Spleen (tissue), 11 donors: ENCODE results near the gene CFAP69. TPM values are rescaled to one million over a fixed set of nuclear protein-coding genes. Genes with fewer than 3 reads are reported as not detected.

Experiments used
- DNase-seq: peaks from one replicate; pipeline ENCODE4 v3.0.0-alpha.2; 2020
- H3K27ac ChIP-seq, 8 donors: fragments of 200-600 bp; sonication (generic) in 7 of 8; 1 replicate in 4 of 8; 2 replicates in 4 of 8; pipeline versions ENCODE4 v1.5.0 to v1.8.0; 2016 to 2021; ENCODE audit warnings: inconsistent platforms in 4 of 8, mild to moderate bottlenecking in 4 of 8, moderate library complexity in 1 of 8
- H3K27me3 ChIP-seq, 7 donors: fragments of 200-600 bp; sonication (generic) in 6 of 7; replicated peaks in 1 of 7; 1 replicate in 4 of 7; 2 replicates in 3 of 7; pipeline versions ENCODE4 v1.5.0 to v1.8.0; 2016 to 2021; ENCODE audit warnings: inconsistent platforms in 3 of 7, mild to moderate bottlenecking in 1 of 7
- H3K36me3 ChIP-seq, 6 donors: fragments of 200-600 bp; sonication (generic) in 5 of 6; 1 replicate in 4 of 6; 2 replicates in 2 of 6; pipeline versions ENCODE4 v1.5.0 to v1.8.0; 2016 to 2021; ENCODE audit warnings: inconsistent platforms in 2 of 6
- H3K4me1 ChIP-seq, 6 donors: fragments of 200-600 bp; sonication (generic) in 5 of 6; 1 replicate in 3 of 6; 2 replicates in 3 of 6; pipeline versions ENCODE4 v1.5.0 to v1.8.0; 2016 to 2021; ENCODE audit warnings: inconsistent platforms in 3 of 6
- H3K4me3 ChIP-seq, 8 donors: fragments of 200-600 bp; sonication (generic) in 7 of 8; 1 replicate in 4 of 8; 2 replicates in 4 of 8; pipeline versions ENCODE4 v1.5.0 to v1.8.0; 2016 to 2021; ENCODE audit warnings: inconsistent platforms in 4 of 8, mild to moderate bottlenecking in 4 of 8, moderate library complexity in 2 of 8
- H3K9me3 ChIP-seq, 8 donors: fragments of 200-600 bp; sonication (generic) in 7 of 8; 1 replicate in 4 of 8; 2 replicates in 4 of 8; pipeline versions ENCODE4 v1.5.0 to v1.8.0; 2016 to 2021; ENCODE audit warnings: inconsistent platforms in 4 of 8
- CTCF ChIP-seq, 11 experiments: fragments of 200-600 bp in 7 of 11; fragments of 450-650 bp in 4 of 11; sonication (generic) in 4 of 11; IDR thresholded peaks in 8 of 11; conservative IDR thresholded peaks in 3 of 11; 1 replicate in 7 of 11; 2 replicates in 4 of 11; pipeline versions ENCODE4 v1.4.0 to v1.8.0; 2016 to 2021; ENCODE audit warnings: antibody characterized with exemption in 11 of 11, inconsistent platforms in 4 of 11, mild to moderate bottlenecking in 1 of 11
- POLR2A ChIP-seq, 3 donors: fragments of 450-650 bp; IDR thresholded peaks; one replicate each; pipeline ENCODE4 v1.5.1; 2017; ENCODE audit warnings: antibody characterized with exemption in 3 of 3, mild to moderate bottlenecking in 1 of 3
- POLR2AphosphoS5 ChIP-seq, 3 donors: sonication (generic); formaldehyde crosslinking; IDR thresholded peaks; one replicate each; pipeline ENCODE4 v1.5.1; 2017; ENCODE audit warnings: antibody characterized with exemption in 3 of 3
- WGBS, 5 donors: extraction: QIAGEN DNeasy Blood & Tissue Kit in 3 of 5; methylation state at CpG; one replicate each; pipeline versions ENCODE4 v1.1.5 to v1.1.7; 2013 to 2018; 5-methylcytosine and 5-hydroxymethylcytosine counted together
- intact Hi-C: fragments of 100-400 bp; cut with DNase I; formaldehyde crosslinking; loops from one replicate; pipeline ENCODE4 v1.15.0; 2023; ENCODE audit warnings: low total_unique reads
- polyA plus RNA-seq, 3 donors: library from polyadenylated mRNA; stranded (reverse); fragments of 200-250 nt; gene quantifications; one replicate each; pipeline ENCODE4 v1.2.1, GENCODE V29; 2013
- total RNA-seq, 7 donors: library from RNA; depleted of rRNA in 3 of 7; stranded (reverse); fragments of >200 nt in 3 of 7; fragmentation: NEBNext Ultra II Directional in 4 of 7; extraction: Animal tissue kit (Norgen Biotek cat#: 25700) in 4 of 7; gene quantifications; one replicate each; pipeline versions ENCODE4 v1.1.0 to v1.2.1, GENCODE V29; 2016 to 2021
- donor health status: healthy with polysubstance abuse.
- donor health status: DM: no; HTN: no; CAD: no; lungs with moderate emphysema.
- donor health status: DM: no; HTN: no; CAD: no.
- donor health status: Bipolar disorder and iron deficiency.
- donor health status: healthy.
- donor health status: DM: no; HTN: no; CAD: no.
- donor health status: DM: yes; HTN: yes; CAD: no.

CFAP69 gene
- total and polyA plus RNA-seq, 10 donors: 1.0 to 15.8 (median 7.4) TPM

DNA sequence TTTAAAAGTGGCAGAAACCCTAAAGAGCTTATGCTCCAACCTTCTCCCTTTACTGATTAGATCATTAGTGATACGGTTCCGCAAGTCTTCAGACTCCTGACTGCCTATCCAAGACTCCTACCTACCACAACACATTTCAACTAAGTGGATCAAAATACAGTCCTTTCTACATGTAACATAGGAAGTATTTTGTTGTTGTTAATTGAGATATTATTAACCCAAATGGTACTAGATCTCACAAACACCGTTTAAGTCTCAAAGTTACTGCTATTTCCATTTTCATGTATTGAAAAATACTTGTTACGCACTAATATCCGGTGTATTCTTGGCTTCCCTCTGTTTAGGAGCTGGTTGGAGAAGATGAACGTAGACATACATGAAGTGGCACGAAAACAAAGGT lies 75.0 kb downstream of the CFAP69 start:
- TF ChIP-seq CTCF (IDR thresholded peaks at IDR 0.05 in 8 of 11, conservative IDR thresholded peaks at IDR 0.05 in 3 of 11) (no peak), POLR2AphosphoS5 (IDR thresholded peaks at IDR 0.05) (no peak), POLR2A (IDR thresholded peaks at IDR 0.05) (no peak)
- H3K9me3 ChIP-seq: no peaks in the 10 kb centered on the region
- peaks cover 0 to 65% (median 25%) of the 10 kb centered on the region in 7 donors for H3K27me3 ChIP-seq
- no peak overlapping the region for H3K27ac ChIP-seq
- peaks cover 5 to 15% (median 9%) of the 10 kb centered on the region in 6 donors for H3K4me1 ChIP-seq
- no peak for DNase-seq
- no peak overlapping the region for H3K4me3 ChIP-seq
- intact Hi-C loops: no loop called here
- WGBS, 5 donors: 79 to 89% (median 83%) methylated on average over 7 of the region's 7 CpGs
- no peaks in the 10 kb centered on the region for H3K36me3 ChIP-seq

DNA sequence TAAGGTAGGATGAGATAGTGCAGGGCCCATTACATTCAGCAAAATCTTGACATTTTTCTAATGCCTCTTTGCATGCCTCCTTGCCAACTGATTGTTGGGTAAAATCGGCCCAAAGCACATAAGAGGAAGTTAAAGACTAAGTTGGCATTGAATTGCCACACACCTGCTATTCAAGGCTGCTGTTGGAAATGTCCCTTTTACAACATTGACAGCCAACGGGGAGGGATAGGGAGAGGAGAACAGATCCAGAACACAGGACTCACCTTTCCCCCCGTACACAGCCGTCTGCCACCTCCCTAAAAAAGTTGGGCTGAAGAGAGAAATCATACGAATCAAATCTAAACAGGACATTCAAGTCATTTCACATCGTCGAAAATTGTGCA lies 75.4 kb downstream of the CFAP69 start:
- intact Hi-C loops: no loop called here
- no peak for TF ChIP-seq POLR2AphosphoS5 (IDR thresholded peaks at IDR 0.05)
- no peak for TF ChIP-seq CTCF (IDR thresholded peaks at IDR 0.05 in 8 of 11, conservative IDR thresholded peaks at IDR 0.05 in 3 of 11)
- TF ChIP-seq POLR2A (IDR thresholded peaks at IDR 0.05): no peak
- no peaks in the 10 kb centered on the region for H3K9me3 ChIP-seq

DNA sequence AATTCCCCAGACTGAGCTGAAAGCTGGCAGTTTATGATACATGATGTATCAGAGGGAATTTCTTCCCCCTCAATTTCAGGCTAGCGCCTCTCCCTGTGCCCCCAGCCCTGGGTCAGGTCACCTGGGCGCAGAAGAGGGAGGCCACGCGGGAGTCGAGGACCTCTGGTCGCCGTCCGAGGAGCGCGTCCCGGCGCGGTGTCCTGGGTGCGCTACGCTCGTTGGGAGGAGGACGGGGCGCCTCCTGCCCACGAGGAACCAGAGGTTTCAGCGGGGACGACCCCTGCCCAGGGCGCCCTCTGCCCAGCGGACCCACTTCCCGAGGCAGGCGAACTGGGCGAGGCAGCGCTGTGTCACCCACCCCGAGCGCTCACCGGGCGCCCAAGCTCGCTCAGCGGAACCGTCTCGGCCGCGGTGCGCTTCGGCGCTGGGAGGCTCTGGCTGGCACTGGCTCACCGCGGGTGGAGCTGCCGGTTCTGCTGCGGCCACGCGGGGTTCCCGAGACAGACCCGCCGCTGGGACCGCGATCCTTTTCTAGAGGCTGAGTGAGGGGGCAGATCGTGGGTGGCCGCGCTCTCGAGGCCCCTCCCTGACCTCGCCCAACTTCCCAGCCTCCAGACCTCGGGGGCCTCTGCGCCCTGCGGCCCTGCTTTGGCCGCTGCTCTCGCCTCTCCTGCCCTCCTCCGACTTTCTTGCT lies 76.0 kb downstream of the CFAP69 start, which contains the start of gene FAM237B:
TSS of gene FAM237B (minus strand) at position 504 of the 694 bp plus-strand sequence. CDS start 1,556 bp downstream, outside the sequence.
- H3K9me3 ChIP-seq: no peaks in the 10 kb centered on the region
- no peak within 1 kb of the TSS for H3K27ac ChIP-seq
- WGBS, 5 donors: 2 to 5% (median 5%) methylated on average over 32 to 62 of the region's 62 CpGs
- TF ChIP-seq POLR2A (IDR thresholded peaks at IDR 0.05) (no peak), CTCF (IDR thresholded peaks at IDR 0.05 in 8 of 11, conservative IDR thresholded peaks at IDR 0.05 in 3 of 11) (no peak), POLR2AphosphoS5 (IDR thresholded peaks at IDR 0.05) (no peak)
- intact Hi-C loops: no loop called here
- H3K36me3 ChIP-seq: no peaks in the 10 kb centered on the region
- peak within 1 kb of the TSS in 5 of 8 donors; percentile 18 to 52 (median 24) for H3K4me3 ChIP-seq
- peaks cover 5 to 15% (median 9%) of the 10 kb centered on the region in 6 donors for H3K4me1 ChIP-seq
- peak; percentile 74 for DNase-seq
- peaks cover 0 to 72% (median 25%) of the 10 kb centered on the region in 7 donors for H3K27me3 ChIP-seq

More for the DNA sequence above, 75.4 kb downstream of the CFAP69 start:
- Histone ChIP-seq H3K36me3 (no peaks in the 10 kb centered on the region), H3K27me3 (peaks cover 0 to 66% (median 25%) of the 10 kb centered on the region in 7 donors), H3K27ac (no peak overlapping the region), H3K4me1 (peaks cover 5 to 15% (median 9%) of the 10 kb centered on the region in 6 donors), H3K4me3 (peak overlapping the region in 4 of 8 donors; percentile 18 to 52 (median 28))
- DNase-seq: no peak
- 19 to 33% (median 29%) methylated on average over 7 of the region's 7 CpGs for WGBS, 5 donors

- H3K27me3 ChIP-seq: peaks cover 0 to 68% (median 25%) of the 10 kb centered on the region in 7 donors
- H3K9me3 ChIP-seq: no peaks in the 10 kb centered on the region
- H3K4me3 ChIP-seq: no peak overlapping the region
- no peak overlapping the region for H3K27ac ChIP-seq
- H3K36me3 ChIP-seq: no peaks in the 10 kb centered on the region
- intact Hi-C loops: no loop called here
- H3K4me1 ChIP-seq: peaks cover 5 to 15% (median 9%) of the 10 kb centered on the region in 6 donors
- DNase-seq: no peak
- TF ChIP-seq POLR2AphosphoS5 (IDR thresholded peaks at IDR 0.05): no peak
- TF ChIP-seq POLR2A (IDR thresholded peaks at IDR 0.05): no peak
- TF ChIP-seq CTCF (IDR thresholded peaks at IDR 0.05 in 8 of 11, conservative IDR thresholded peaks at IDR 0.05 in 3 of 11): no peak
These were observed 77.9 kb downstream of the CFAP69 start for GRCh38 chr7:90322837-90323236.
